Glutamatergic neuron (in vitro differentiated cells): Measurements from ENCODE around the gene RNF5. TPM values are rescaled to one million over a fixed set of nuclear protein-coding genes. Genes with fewer than 3 reads are reported as not detected.
"Not testable (repeated sequence)": the region's sequence is repeated elsewhere in the genome, so short reads cannot be mapped to it uniquely, and the experiment has no call there.

Source experiments
- DNase-seq: peaks from one replicate; pipeline ENCODE4 v3.0.0; 2022
- H3K27ac Mint-ChIP-seq: one replicate; pipeline ENCODE4 v1.8.0; 2020; ENCODE audit warnings: mild to moderate bottlenecking, mixed read lengths, inconsistent platforms; ENCODE audit not compliant: unreplicated experiment
- H3K27me3 Mint-ChIP-seq: one replicate; pipeline ENCODE4 v1.8.0; 2020; ENCODE audit warnings: mild to moderate bottlenecking, moderate library complexity, mixed read lengths, inconsistent platforms; ENCODE audit not compliant: unreplicated experiment
- H3K36me3 Mint-ChIP-seq: one replicate; pipeline ENCODE4 v1.8.0; 2020; ENCODE audit warnings: mild to moderate bottlenecking, mixed read lengths, inconsistent platforms; ENCODE audit not compliant: unreplicated experiment
- H3K4me1 Mint-ChIP-seq: one replicate; pipeline ENCODE4 v1.8.0; 2020; ENCODE audit warnings: mild to moderate bottlenecking, low read depth, mixed read lengths, inconsistent platforms; ENCODE audit not compliant: unreplicated experiment
- H3K4me3 Mint-ChIP-seq: one replicate; pipeline ENCODE4 v1.8.0; 2020; ENCODE audit warnings: mild to moderate bottlenecking, mixed read lengths, inconsistent platforms; ENCODE audit not compliant: unreplicated experiment
- H3K9me3 Mint-ChIP-seq: one replicate; pipeline ENCODE4 v1.8.0; 2020; ENCODE audit warnings: mild to moderate bottlenecking, moderate library complexity, mixed read lengths, inconsistent platforms; ENCODE audit not compliant: unreplicated experiment
- total RNA-seq: library from RNA; stranded (reverse); fragmentation: NEBNext Ultra II Directional; extraction: Animal tissue kit (Norgen Biotek cat#: 25700); gene quantifications from one replicate; pipeline ENCODE4 v1.2.1, GENCODE V29; 2021; ENCODE audit not compliant: unreplicated experiment
- TF ChIP-seq, protein P1 (sequence below): fragments of 200-600 bp; sonication (generic); IDR thresholded peaks from one replicate; pipeline ENCODE4 v1.5.0; 2021; ENCODE audit not compliant: partially characterized antibody, unreplicated experiment

Gene RNF5
- total RNA-seq, 1 donor from 2014 or later = 103 TPM

GRCh38 chr6:32184084-32184640, 6.0 kb downstream of the RNF5 start, which contains the start of gene AGER:
AGER (minus strand) TSS chr6:32184253; CDS start chr6:32184222, 31 bp downstream.
- H3K36me3 Mint-ChIP-seq = peaks cover 1% of the 10 kb centered on the region
- no peak for DNase-seq
- TF ChIP-seq, protein P1, sequence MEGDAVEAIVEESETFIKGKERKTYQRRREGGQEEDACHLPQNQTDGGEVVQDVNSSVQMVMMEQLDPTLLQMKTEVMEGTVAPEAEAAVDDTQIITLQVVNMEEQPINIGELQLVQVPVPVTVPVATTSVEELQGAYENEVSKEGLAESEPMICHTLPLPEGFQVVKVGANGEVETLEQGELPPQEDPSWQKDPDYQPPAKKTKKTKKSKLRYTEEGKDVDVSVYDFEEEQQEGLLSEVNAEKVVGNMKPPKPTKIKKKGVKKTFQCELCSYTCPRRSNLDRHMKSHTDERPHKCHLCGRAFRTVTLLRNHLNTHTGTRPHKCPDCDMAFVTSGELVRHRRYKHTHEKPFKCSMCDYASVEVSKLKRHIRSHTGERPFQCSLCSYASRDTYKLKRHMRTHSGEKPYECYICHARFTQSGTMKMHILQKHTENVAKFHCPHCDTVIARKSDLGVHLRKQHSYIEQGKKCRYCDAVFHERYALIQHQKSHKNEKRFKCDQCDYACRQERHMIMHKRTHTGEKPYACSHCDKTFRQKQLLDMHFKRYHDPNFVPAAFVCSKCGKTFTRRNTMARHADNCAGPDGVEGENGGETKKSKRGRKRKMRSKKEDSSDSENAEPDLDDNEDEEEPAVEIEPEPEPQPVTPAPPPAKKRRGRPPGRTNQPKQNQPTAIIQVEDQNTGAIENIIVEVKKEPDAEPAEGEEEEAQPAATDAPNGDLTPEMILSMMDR = no peak
- H3K27ac Mint-ChIP-seq = no peak within 1 kb of the TSS
- no peak within 1 kb of the TSS for H3K4me3 Mint-ChIP-seq
- H3K9me3 Mint-ChIP-seq = peaks cover 6% of the 10 kb centered on the region
- H3K27me3 Mint-ChIP-seq = peaks cover 7% of the 10 kb centered on the region
- peaks cover 27% of the 10 kb centered on the region for H3K4me1 Mint-ChIP-seq

DNA sequence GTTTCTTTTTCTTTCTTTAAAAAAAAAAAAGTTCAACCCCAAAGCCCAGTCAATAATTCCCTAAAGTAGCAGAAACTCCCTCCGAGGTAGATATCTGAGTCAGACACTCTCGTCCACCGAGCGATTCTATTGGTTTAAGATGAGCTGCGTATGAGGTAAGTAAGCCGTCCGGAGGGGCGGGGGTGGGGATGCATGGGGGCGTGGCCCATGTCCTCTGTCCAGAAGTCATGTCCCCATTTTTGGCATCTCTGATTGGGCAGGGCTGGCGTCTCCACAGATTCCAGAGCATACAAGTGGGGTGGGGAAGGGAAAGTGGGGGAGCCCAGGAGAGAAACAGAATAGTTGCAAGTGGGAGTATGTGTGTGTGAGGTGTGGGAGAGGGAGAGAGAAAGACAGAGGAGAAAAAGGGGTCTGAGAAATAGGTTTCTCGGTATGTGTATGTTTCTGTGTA, 7.5 kb downstream of the RNF5 start:
- H3K9me3 Mint-ChIP-seq, H3K27me3 Mint-ChIP-seq, H3K36me3 Mint-ChIP-seq: not testable (repeated sequence)
- Mint-ChIP-seq H3K4me3 (peak overlapping the region; percentile 25), H3K27ac (peak overlapping the region; percentile 52), H3K4me1 (peaks cover 14% of the 10 kb centered on the region)
- peak; percentile 44 for DNase-seq

DNA sequence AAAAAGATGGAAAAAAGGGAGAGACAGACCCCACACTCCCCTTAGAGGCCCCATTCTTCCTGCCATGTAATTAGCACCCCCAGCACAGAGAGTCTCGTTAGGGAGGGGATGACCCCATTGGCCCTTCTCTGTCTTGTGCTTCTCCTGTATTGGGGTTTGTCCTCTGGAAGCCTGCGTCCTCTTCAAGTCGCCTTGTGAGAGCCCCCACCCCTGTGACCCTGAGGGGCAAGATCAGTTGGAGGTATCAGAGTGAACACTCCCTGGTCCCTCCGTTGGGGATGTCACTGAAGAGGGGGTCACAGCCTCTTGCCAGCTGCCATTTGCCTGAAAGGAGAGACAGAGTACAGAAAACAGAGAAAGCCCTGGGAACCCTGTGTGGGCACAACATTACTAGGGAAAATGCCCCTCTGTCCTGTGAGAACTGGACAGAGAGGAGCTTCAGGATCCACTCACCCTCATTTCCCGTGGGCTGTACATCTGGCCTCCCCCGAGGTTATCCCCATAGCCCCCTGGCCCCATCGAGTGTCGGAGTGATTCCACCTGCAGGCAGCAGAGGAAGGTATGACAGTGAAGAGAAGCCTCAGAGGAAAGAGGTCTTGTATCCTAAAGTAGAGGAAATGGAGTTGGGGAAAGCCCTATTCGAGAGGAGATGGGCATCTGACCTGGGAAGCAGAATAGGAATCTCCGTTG, 8.1 kb downstream of the RNF5 start:
- H3K27me3 Mint-ChIP-seq, DNase-seq, H3K9me3 Mint-ChIP-seq, H3K36me3 Mint-ChIP-seq: not testable (repeated sequence)
- Mint-ChIP-seq H3K27ac (peak overlapping the region; percentile 14), H3K4me1 (peaks cover 14% of the 10 kb centered on the region), H3K4me3 (peak overlapping the region; percentile 20)

GRCh38 chr6:32187009-32187709, 9.0 kb downstream of the RNF5 start:
- peak overlapping the region; percentile 17 for H3K27ac Mint-ChIP-seq
- DNase-seq = no peak
- H3K9me3 Mint-ChIP-seq = peaks cover 12% of the 10 kb centered on the region
- TF ChIP-seq, protein P1 = no peak
- peak overlapping the region; percentile 38 for H3K4me3 Mint-ChIP-seq
- peaks cover 9% of the 10 kb centered on the region for H3K27me3 Mint-ChIP-seq
- peaks cover 14% of the 10 kb centered on the region for H3K4me1 Mint-ChIP-seq
- no peaks in the 10 kb centered on the region for H3K36me3 Mint-ChIP-seq

- DNase-seq, H3K27me3 Mint-ChIP-seq, H3K36me3 Mint-ChIP-seq: not testable (repeated sequence)
- Mint-ChIP-seq H3K4me3 (peak overlapping the region; percentile 38), H3K9me3 (peaks cover 12% of the 10 kb centered on the region), H3K4me1 (peaks cover 14% of the 10 kb centered on the region), H3K27ac (peak overlapping the region; percentile 17)
Observed at GRCh38 chr6:32187725-32188380, 9.6 kb downstream of the RNF5 start.

- H3K4me3 Mint-ChIP-seq = peak overlapping the region; percentile 90
- H3K4me1 Mint-ChIP-seq = peaks cover 14% of the 10 kb centered on the region
- TF ChIP-seq, protein P1 = no peak
- DNase-seq = no peak
- H3K9me3 Mint-ChIP-seq = peaks cover 12% of the 10 kb centered on the region
- peaks cover 9% of the 10 kb centered on the region for H3K27me3 Mint-ChIP-seq
- no peaks in the 10 kb centered on the region for H3K36me3 Mint-ChIP-seq
- peak overlapping the region; percentile 94 for H3K27ac Mint-ChIP-seq
Observed at GRCh38 chr6:32188381-32189068, 10.3 kb downstream of the RNF5 start.
